GM19397 (cell line): ENCODE data around the gene LPP.

Experiments used
- ATAC-seq: cut with Tn5 transposase; IDR thresholded peaks from one replicate; pipeline ENCODE4 v1.9.1; 2021; ENCODE audit warnings: mild to moderate bottlenecking, moderate library complexity; ENCODE audit not compliant: unreplicated experiment

The LPP gene

DNA sequence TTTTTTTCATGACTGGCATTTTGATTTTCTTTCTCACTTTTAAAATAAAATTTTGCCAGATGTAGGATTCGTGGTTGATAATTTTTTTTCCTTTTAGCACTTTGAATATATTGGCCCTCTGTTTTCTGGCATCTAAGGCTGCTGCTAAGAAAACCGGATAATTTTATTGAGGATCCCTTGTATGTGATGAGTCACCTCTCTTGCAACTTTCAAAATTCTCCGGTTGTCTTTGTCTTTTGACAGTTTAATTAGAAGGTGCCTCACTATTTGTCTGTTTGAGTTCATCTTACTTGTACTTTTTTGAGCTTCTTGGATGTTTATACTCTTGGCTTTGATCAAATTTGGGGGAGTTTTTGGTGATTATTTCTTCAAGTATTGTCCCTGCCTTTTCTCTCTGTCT, 349.7 kb downstream of the LPP start:
- no peak for ATAC-seq

GRCh38 chr3:188505151-188505550, 351.2 kb downstream of the LPP start:
- no peak for ATAC-seq

DNA sequence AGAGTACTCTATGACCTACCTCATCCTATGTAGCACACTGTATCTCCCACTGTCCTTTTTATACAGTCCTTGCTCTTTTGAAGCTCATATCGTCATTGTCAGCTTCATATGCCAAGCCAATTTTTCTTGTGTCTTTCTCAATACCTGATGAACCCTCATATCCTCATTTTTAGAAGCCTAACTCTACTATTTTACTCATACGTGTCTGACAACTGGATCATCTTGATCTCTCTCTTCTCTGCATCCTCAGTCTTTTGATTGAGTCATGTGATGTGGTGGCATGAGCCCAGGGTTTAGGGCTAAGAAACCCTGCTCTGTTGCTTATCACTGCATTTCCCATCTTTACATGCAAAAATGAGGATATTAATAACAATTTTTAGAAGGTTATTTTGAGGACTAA, 352.0 kb downstream of the LPP start:
- ATAC-seq, result no peak

DNA sequence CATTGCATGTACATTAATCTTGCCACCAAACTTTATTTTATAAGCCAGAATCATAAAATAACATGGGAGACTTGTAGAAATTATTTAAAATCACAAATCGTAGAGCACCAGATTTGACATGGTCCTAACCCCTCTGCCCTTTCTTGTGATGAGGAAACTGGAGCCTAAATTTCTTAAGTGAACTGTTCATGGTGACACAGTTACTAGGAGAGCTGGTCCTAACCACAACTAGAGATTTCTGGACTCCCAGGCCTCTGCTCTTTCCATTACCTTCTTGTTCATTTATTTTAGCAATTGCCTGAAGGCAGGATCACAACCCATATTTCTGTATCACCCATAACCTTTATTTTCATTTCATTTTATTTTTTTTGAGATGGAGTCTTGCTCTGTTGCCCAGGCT, 352.5 kb downstream of the LPP start:
- no peak for ATAC-seq

DNA sequence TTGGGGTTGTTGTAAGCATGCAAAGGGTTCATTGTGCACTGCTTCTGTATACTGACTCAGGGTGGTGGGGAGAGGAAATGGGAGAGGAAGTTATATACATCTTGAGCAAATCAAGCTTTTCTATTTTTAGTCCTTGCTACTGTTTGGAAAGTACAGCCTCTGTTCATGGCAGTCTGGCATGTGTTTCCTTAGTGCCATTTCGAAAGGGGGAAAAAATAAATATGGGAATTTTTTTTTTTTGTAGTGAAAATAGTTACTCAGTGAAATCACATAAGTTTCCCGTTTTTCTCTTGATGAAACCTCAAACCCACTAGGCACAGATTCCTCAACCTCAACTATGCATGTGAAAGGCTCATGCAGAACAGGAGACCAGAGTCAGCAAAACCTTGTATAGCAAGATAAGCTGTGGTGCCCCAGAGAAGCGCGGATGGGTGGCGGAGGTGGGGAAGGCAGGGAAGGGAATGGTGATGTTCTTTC, 353.3 kb downstream of the LPP start:
- ATAC-seq, result no peak

GRCh38 chr3:188508454-188508853, 354.5 kb downstream of the LPP start:
- no peak for ATAC-seq

DNA sequence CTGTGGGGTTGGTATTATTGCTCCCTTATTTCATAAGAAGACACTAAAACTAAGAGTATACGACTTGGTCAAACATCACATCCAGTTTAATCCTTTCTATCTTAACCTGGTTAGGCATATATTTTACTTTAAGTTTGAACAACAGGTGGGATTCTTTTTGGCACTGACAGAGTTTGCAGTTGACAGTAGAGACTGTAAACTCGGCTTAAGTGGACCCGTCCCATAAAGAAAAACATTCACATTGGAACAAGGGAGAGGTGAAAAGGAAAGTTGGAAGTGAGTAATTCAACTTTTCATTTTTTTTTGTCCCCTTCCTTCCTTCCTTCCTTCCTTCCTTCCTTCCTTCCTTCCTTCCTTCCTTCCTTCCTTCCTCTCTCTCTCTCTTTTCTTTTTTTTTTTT, 355.4 kb downstream of the LPP start:
- ATAC-seq, result no peak

GRCh38 chr3:188510366-188510765, 356.4 kb downstream of the LPP start:
- no peak for ATAC-seq

- ATAC-seq, result no peak
These were observed 359.8 kb downstream of the LPP start for GRCh38 chr3:188513662-188514328.

DNA sequence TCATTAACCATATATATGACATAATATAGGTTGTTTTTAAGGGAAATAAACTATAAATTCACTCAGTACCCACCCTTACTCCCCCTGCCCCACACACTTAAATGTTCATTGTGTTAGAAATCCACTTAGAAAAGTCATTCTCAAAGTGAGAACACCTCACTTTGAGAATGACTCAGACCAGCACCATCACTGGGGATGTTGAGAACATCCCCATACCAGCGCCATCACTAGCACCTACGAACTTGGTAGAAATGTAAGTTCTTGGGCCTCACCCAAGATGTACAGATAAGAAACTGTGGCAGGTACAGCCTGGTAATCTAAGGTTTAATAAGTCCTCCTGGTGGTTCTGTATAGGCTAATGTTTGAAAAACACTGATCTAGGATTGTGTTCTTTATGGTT, 362.6 kb downstream of the LPP start:
- ATAC-seq, result no peak

DNA sequence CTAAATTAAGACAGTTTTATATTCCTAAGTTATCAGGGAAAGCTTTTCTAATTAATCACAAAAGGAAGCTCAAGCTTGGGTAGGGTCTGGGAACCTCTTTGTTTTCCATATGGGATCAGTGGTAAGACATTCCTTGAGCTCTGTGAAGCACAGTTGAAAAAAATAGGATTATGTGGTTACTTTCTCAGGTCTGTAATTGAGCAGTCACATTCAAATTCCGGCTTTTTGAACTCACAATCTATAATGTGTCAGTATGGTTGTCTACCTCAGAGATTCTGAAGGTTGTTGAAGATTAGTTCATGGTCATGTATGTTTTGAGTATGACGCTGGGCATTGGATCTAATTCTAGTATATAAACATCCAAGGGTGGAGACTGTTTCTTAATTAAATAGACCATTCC, 364.5 kb downstream of the LPP start:
- ATAC-seq, result no peak

GRCh38 chr3:188518835-188519452, 365.0 kb downstream of the LPP start:
- no peak for ATAC-seq

DNA sequence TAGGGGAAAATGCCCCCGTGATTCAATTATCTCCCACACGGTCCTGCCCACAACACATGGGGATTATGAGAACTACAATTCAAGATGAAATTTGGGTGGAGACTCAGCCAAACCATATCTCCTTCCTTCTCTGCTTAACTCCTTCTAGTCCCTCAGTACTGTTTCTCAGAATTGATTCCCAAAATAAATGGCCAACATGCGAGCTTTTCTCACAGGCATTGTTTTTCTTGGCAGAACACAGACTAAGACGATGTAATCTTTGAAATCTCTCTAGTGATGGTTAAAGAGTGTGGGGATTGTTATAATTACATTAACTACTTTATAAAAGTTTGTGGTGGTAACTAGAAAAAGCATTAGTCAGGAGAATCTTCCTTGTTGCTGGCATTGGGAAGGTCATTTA, 366.5 kb downstream of the LPP start:
- ATAC-seq, result no peak

GRCh38 chr3:188522115-188522514, 368.2 kb downstream of the LPP start:
- no peak for ATAC-seq

GRCh38 chr3:188523291-188523690, 369.3 kb downstream of the LPP start:
- no peak for ATAC-seq

DNA sequence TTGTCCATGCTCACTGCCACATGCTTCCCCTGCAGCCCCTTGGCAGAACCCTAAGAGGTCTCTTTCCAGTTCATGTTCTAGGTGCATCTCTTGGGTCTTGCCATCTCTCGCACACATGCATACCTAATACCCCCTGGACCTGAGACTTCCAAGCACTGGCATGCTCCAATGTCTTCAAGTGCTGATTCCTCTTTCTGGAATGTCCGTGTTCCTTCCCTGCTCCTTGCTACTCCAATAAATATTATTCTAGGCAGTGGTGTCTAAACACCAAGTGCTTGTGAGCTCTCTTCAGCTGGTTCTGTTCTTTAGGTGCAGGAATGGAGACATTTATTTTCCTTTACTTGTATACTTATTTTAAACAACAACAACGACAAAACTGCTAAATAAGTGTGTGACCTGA, 370.1 kb downstream of the LPP start:
- ATAC-seq, result no peak

GRCh38 chr3:188526057-188526456, 372.1 kb downstream of the LPP start:
- ATAC-seq, result no peak

- ATAC-seq, result no peak
These were observed 373.4 kb downstream of the LPP start for GRCh38 chr3:188527389-188527788.

DNA sequence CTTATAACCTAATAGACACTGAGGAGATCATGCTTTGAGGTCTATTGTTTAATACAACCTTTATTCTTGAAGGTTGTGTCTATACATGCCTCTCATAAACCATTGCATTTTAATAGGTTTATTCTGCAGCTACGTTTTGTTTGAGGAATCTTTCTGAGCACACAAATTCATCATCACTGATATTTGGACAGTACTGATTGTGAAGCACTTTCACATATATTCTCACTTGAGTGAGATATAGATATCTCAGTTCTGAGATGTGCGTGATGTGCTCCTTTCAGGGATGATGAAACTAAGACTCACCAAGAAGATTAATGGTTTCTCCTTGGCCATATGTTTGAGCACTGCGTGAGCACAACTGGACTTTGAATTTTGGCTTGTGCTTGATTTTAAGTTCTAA, 374.4 kb downstream of the LPP start:
- ATAC-seq, result no peak

- ATAC-seq, result no peak
These were observed 375.3 kb downstream of the LPP start for GRCh38 chr3:188529228-188529627.

DNA sequence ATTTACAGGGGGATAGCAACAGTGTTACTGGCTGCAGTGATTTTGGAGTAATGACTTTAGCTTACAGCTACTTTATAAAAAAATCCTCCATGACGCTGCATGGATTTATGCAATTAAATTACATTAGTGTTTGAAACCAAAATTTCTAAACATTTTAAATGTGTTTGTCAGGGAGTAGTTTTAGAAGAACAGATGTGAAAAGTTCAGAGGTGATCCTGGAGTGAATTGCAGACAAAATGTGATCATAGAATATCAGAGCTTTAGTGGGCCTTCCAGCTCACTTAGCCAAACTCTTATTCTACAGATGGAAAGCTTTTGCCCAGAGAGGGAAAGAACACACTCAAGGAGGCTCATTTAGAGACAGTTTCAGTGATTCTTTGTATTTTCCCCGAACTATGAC, 376.3 kb downstream of the LPP start:
- no peak for ATAC-seq

- ATAC-seq, result no peak
These were observed 377.3 kb downstream of the LPP start for GRCh38 chr3:188531210-188531609.

- ATAC-seq, result no peak
These were observed 379.2 kb downstream of the LPP start for GRCh38 chr3:188533172-188533571.
